ENCODE measurements around the gene PEX6. TPM values are rescaled to one million over a fixed set of nuclear protein-coding genes. Genes with fewer than 3 reads are reported as not detected.
"Not testable (repeated sequence)": the region's sequence is repeated elsewhere in the genome, so short reads cannot be mapped to it uniquely, and the experiment has no call there.

The PEX6 gene
- total and polyA plus RNA-seq, 2 donors (not counting 3 experiments of a cell fraction or from before 2014, with no cell fraction given), result 9.9 to 11.2 TPM

DNA sequence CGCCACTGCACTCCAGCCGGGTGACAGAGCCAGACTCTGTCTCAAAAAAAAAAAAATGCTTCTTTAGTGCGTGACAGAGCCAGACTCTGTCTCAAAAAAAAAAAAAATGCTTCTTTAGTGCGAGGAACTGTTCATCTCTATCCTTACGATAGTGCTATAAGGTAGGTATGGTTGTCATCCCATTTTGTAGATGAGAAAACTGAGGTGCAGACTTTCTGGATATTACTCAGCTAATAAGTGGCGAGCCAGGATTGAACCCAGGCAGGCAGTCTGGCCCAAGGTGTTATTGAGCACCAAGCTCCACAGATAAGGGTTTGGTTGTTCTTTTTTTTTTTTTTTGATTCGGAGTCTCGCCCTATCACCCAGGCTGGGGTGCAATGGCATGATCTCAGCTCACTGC lies 22.9 kb upstream of the PEX6 start:
- TF ChIP-seq POLR2A (IDR thresholded peaks at IDR 0.05; ENCODE audit: low read depth, low read length), result no peak
- TF ChIP-seq, protein P1, sequence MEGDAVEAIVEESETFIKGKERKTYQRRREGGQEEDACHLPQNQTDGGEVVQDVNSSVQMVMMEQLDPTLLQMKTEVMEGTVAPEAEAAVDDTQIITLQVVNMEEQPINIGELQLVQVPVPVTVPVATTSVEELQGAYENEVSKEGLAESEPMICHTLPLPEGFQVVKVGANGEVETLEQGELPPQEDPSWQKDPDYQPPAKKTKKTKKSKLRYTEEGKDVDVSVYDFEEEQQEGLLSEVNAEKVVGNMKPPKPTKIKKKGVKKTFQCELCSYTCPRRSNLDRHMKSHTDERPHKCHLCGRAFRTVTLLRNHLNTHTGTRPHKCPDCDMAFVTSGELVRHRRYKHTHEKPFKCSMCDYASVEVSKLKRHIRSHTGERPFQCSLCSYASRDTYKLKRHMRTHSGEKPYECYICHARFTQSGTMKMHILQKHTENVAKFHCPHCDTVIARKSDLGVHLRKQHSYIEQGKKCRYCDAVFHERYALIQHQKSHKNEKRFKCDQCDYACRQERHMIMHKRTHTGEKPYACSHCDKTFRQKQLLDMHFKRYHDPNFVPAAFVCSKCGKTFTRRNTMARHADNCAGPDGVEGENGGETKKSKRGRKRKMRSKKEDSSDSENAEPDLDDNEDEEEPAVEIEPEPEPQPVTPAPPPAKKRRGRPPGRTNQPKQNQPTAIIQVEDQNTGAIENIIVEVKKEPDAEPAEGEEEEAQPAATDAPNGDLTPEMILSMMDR (IDR thresholded peaks at IDR 0.05; ENCODE audit: extremely low read depth in 1 of 2, insufficient read depth in 1 of 2, low read depth in 1 of 2, low read length in 2 of 2), result no peak
- no peak for TF ChIP-seq FOS (IDR thresholded peaks at IDR 0.05; ENCODE audit: borderline replicate concordance, insufficient read depth, low read length)
- no peak for TF ChIP-seq JUN (IDR thresholded peaks at IDR 0.05; ENCODE audit: borderline replicate concordance, insufficient read depth, insufficient read length, low read depth)
- TF ChIP-seq EZH2 (IDR thresholded peaks at IDR 0.05; ENCODE audit: borderline replicate concordance, low read depth, low read length, severe bottlenecking), result no peak
- POLR2A ChIA-PET, result no interaction called here
- Histone ChIP-seq H3K9me3 (replicated peaks; ENCODE audit: control insufficient read depth, insufficient read depth, low read length) (no peaks in the 10 kb centered on the region), H3K36me3 (ENCODE audit: control insufficient read depth in 2 of 2, extremely low read depth in 1 of 2, insufficient read depth in 2 of 2, low read length in 2 of 2) (peaks cover 0 to 2% of the 10 kb centered on the region in 2 experiments), H3K9me1 (replicated peaks; ENCODE audit: control insufficient read depth, extremely low read depth, insufficient read depth, low read length) (no peaks in the 10 kb centered on the region), H3K79me2 (ENCODE audit: control insufficient read depth, insufficient read depth, low read length) (no peaks in the 10 kb centered on the region), H4K20me1 (replicated peaks; ENCODE audit: control insufficient read depth, extremely low read depth, insufficient read depth, low read length) (no peaks in the 10 kb centered on the region), H3K27me3 (ENCODE audit: control insufficient read depth in 2 of 2, insufficient read depth in 2 of 2, low read length in 2 of 2) (no peaks in the 10 kb centered on the region), H3K4me1 (ENCODE audit: control insufficient read depth, extremely low read depth, insufficient read depth, low read length) (no peaks in the 10 kb centered on the region), H3K4me2 (ENCODE audit: insufficient read depth, low read length) (no peak overlapping the region), H2AFZ (ENCODE audit: low read depth, low read length) (no peak overlapping the region), H3K27ac (ENCODE audit: insufficient read depth, low read depth, low read length) (no peak overlapping the region), H3K4me3 (replicated peaks in 1 of 3; ENCODE audit: insufficient read depth in 1 of 3, low read depth in 1 of 3, low read length in 3 of 3) (no peak overlapping the region), H3K9ac (replicated peaks; ENCODE audit: extremely low read depth, insufficient read depth, low read length) (no peak overlapping the region)
- BruUV-seq (replicated peaks), result no TSS peak
- intact Hi-C loops (cut with micrococcal nuclease) (no loop called here), dilution Hi-C loops (cut with MboI; ENCODE audit: extremely low pct_ligation_motif_present, low sequenced_read_pairs) (no loop called here)
- DNase-seq (ENCODE audit: low read depth, low spot score) (no peak), FAIRE-seq (no peak)
- CTCF ChIA-PET, result interaction anchor here (0.6 to 0.8 kb wide), 2 partner anchors 142 to 1134 kb away, joined by 3 to 4 read pairs; no protein-coding TSS in a partner anchor

DNA sequence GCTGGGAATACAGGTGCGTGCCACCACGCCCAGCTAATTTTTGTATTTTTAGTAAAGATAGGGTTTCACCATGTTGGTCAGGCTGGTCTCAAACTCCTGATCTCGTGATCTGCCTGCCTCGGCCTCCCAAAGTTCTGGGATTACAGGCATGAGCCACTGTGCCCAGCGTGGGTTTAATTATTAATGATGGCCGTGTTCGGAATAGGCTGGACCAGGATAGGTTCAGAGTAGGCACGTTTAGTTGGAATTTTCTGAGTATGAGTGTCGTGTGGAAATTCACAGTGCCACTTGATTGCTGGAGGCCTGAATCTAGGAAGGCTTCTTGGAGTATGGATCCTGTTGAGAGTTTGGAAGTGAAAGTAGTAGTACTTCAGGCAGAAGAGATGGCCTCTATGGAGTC lies 19.2 kb upstream of the PEX6 start:
- CTCF ChIA-PET, result interaction anchor here (1.5 kb wide), 1 partner anchor 145 kb away, joined by 3 read pairs; no protein-coding TSS in a partner anchor
- H3K27me3 ChIP-seq (ENCODE audit: control insufficient read depth in 2 of 2, insufficient read depth in 2 of 2, low read length in 2 of 2); FAIRE-seq; H4K20me1 ChIP-seq (replicated peaks; ENCODE audit: control insufficient read depth, extremely low read depth, insufficient read depth, low read length); dilution Hi-C loops (cut with MboI; ENCODE audit: extremely low pct_ligation_motif_present, low sequenced_read_pairs); H3K4me3 ChIP-seq (replicated peaks in 1 of 3; ENCODE audit: insufficient read depth in 1 of 3, low read depth in 1 of 3, low read length in 3 of 3); H3K36me3 ChIP-seq (ENCODE audit: control insufficient read depth in 2 of 2, extremely low read depth in 1 of 2, insufficient read depth in 2 of 2, low read length in 2 of 2); BruUV-seq (replicated peaks); H3K79me2 ChIP-seq (ENCODE audit: control insufficient read depth, insufficient read depth, low read length); H3K27ac ChIP-seq (ENCODE audit: insufficient read depth, low read depth, low read length); intact Hi-C loops (cut with micrococcal nuclease); DNase-seq (ENCODE audit: low read depth, low spot score); H3K9me3 ChIP-seq (replicated peaks; ENCODE audit: control insufficient read depth, insufficient read depth, low read length); H3K9me1 ChIP-seq (replicated peaks; ENCODE audit: control insufficient read depth, extremely low read depth, insufficient read depth, low read length); H2AFZ ChIP-seq (ENCODE audit: low read depth, low read length); POLR2A ChIA-PET; H3K4me2 ChIP-seq (ENCODE audit: insufficient read depth, low read length); H3K9ac ChIP-seq (replicated peaks; ENCODE audit: extremely low read depth, insufficient read depth, low read length); H3K4me1 ChIP-seq (ENCODE audit: control insufficient read depth, extremely low read depth, insufficient read depth, low read length): not testable (repeated sequence)

All from endothelial cell of umbilical vein (primary cell).